Measurements from ENCODE around the gene FAM186B. TPM values are rescaled to one million over a fixed set of nuclear protein-coding genes. Genes with fewer than 3 reads are reported as not detected.
A peak's percentile ranks its signal among the peaks of the same experiment; 100 is the strongest.
"Not testable (repeated sequence)": the region's sequence is repeated elsewhere in the genome, so short reads cannot be mapped to it uniquely, and the experiment has no call there.

FAM186B gene
- total RNA-seq, 1 experiment from 2014 or later: 0.40 TPM

DNA sequence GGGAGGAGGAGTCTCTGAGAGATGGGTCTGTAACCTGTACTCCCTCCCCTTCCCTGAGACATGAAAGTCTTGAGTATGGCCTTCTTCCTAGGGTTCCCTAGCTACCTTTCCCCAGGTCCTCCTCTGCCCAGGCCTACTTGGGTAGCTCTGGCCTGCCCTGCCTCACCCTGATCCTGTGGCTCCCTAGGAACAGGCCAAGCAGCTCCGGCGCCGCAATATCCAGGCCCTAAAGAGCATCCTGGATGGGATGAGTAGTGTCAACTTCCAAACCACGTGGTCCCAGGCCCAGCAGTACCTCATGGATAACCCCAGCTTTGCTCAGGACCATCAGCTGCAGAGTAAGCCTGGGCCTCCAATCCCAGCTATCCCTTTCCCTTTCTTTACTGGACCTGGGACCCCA lies 30.2 kb upstream of the FAM186B start:
- DNase-seq (ENCODE audit: low read depth): no peak

DNA sequence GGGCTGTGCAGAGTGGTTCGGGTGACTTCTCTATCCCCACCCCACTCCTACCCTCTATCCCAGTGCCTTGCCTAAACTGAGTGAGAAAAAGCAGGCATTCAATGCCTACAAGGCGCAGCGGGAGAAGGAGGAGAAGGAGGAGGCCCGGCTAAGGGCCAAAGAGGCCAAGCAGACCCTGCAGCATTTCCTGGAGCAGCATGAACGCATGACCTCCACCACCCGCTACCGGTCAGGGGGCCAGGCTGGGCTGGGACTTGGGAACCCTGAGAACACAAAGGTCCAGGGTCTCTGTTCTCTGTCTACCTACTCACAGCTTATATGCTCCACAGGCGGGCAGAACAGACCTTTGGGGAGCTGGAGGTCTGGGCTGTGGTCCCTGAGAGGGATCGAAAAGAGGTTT lies 29.6 kb upstream of the FAM186B start:
- DNase-seq (ENCODE audit: low read depth): no peak

DNA sequence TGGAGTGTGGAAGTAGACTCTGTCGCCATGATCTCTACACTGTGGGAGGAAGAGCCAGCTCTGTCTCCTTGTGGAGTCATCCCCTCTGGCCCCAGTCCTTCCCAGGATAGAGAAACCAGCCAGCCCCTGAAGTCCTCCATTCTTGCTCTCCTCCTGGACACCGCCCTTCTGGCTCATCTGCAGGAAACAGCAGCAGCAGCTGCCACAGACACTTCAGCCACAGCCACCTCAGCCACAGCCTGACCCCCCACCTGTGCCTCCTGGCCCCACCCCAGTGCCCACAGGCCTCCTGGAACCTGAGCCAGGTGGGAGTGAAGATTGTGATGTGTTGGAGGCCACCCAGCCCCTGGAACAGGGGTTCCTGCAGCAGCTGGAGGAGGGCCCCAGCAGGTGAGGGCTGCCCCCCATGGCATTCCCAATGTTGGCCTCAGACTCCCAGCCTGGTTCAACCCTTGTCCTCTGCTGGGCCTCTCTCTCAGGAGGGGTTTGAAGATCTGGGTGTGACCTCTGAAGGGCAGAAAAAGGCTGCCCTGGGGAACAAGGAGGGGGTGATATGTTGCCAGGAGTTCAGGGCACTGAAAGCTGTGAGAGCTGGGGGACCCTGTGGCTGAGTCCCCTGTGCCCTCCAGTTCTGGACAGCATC lies 28.4 kb upstream of the FAM186B start:
- no peak for DNase-seq (ENCODE audit: low read depth)

DNA sequence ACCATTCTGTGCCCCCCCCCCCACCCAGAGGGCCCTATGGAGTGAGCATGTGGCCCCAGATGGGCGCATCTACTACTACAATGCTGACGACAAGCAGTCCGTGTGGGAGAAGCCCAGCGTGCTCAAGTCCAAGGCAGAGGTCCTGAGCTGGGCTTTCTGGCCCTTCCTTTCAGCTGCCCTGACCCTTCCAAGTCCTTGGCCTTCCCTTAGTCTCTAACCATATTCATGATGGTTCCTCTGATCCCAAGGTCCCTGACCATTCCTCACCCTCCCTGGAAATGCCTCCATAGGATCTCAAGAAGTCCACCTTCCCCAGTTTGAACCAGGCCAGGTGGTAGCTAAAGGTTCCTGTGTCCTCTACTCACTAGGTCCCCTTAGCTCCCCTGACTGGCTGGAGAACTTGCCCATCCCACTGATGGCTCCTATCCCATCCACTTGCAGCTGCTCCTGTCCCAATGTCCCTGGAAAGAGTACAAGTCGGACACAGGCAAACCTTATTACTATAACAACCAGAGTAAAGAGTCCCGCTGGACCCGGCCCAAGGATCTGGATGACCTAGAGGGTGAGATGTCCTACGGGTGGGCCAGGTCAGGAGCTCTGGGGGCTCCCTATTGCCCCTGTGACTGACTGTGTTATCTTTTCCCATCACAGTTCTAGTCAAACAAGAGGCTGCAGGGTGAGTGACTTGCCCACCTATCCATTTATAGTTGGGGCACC lies 27.7 kb upstream of the FAM186B start:
- no peak for DNase-seq (ENCODE audit: low read depth)

DNA sequence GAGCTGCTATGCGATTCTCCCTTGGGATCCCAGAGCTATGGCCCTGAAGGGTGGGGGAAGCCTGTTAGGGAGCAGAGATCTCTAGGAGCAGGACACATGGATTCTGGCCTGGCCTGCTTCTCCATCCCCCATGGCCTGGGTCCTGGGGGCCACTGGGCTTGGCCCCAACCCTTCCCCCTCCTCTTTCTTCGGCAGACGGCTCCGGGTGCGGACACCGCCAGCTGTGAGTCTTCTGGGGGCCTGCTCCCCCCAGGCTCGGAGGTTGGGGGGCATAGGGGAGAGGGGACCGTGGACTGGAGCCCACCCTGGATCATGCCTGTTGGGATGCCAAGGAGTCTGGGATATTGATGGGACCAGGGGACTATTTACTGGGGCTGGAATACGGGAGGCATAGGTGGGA lies 27.0 kb upstream of the FAM186B start:
- no peak for DNase-seq (ENCODE audit: low read depth)

DNA sequence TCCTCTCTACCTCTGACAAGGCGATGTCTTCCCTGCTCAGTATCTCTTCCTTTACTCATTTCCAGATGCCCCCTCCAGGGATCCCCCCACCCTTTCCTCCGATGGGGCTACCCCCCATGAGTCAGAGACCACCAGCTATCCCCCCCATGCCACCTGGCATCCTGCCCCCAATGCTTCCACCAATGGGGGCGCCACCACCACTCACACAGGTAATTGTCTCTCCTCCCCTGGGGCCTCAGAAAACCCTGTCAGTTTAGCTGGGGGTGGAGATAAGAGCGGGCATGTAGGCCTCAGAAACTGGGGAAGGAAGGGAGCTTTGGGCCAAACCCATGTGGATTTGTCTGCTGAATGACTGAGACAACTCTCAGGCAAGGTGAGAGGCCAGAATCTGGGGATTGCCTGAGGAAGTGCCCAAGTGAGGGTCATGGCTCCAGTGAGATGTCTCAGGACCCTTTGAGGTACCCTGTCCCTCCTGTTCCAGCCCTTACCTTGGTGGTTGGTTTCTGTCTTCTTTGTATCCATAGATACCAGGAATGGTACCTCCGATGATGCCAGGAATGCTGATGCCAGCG lies 26.0 kb upstream of the FAM186B start:
- no peak for DNase-seq (ENCODE audit: low read depth)

GRCh38 chr12:49627752-49628360 lies 22.4 kb upstream of the FAM186B start:
- DNase-seq (ENCODE audit: low read depth): peak; percentile 54

GRCh38 chr12:49626836-49627235 lies 21.4 kb upstream of the FAM186B start:
- no peak for DNase-seq (ENCODE audit: low read depth)

DNA sequence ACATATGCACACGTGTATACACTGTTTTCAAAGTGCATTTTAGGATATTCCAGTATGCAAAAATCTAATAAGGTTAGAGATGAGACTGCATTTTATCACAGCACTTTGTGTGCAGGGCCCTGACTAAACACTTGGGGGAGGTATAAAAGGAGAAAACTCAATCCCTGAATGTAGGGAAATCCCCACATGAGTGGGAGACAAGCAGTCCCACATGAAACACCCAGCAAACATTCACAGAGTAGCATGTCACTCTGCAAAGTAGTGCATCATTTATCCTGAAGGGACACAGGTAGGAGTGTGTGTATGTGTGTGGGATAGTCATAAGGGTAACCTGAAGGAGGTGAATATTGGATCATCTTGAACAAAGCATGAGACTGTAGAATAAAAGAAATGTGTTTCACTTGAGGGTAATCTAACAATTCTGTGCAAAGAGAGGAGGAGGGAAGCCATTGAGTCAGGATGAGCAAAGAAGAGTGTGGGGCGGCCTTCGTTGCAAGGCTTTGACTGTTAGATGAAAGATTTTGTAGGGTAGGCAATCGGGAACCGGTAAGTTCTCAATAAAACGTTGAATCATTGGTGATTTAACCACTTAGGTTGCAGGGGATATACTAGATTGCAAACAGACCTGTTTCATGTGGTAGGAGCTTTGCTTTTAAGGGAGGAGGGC lies 20.9 kb upstream of the FAM186B start:
- DNase-seq (ENCODE audit: low read depth): no peak

DNA sequence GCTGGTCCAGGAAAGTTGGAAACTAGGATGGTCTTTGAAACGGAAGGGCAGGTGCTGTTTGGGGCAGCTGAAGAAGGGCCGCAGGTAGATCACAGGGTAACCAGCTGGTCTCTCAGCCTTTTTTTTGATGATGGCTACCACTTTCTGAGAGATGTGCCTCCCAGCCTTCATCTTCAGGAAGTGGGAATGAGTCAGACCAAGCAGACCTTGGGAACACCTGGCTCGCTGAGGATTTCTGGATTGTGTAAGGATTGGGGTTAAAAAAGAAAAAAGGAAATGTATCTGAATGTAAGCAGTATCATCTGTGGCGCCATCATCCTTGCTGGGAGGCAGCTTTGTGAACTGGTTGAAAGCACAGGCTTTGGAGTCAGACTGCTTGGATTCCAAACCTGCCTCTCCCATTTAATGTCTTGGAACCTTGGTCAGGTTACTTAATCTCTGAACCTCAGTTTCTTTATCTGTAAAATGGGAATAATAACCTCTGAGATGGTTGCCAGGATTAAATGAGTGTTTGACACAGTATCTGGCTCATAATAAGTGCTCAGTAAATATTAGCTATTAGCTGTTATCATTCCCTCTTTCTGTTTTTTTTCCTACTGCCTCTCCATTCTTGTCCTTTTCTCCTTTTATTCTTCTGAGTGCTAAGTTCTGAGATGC lies 19.6 kb upstream of the FAM186B start:
- DNase-seq (ENCODE audit: low read depth): peak; percentile 37

- peak; percentile 73 for DNase-seq (ENCODE audit: low read depth)
Observed at GRCh38 chr12:49623142-49623904, 17.9 kb upstream of the FAM186B start, which contains the start of gene PRPF40B. Gene PRPF40B (plus strand): TSS chr12:49623561. CDS start chr12:49623591, 30 bp downstream.

DNA sequence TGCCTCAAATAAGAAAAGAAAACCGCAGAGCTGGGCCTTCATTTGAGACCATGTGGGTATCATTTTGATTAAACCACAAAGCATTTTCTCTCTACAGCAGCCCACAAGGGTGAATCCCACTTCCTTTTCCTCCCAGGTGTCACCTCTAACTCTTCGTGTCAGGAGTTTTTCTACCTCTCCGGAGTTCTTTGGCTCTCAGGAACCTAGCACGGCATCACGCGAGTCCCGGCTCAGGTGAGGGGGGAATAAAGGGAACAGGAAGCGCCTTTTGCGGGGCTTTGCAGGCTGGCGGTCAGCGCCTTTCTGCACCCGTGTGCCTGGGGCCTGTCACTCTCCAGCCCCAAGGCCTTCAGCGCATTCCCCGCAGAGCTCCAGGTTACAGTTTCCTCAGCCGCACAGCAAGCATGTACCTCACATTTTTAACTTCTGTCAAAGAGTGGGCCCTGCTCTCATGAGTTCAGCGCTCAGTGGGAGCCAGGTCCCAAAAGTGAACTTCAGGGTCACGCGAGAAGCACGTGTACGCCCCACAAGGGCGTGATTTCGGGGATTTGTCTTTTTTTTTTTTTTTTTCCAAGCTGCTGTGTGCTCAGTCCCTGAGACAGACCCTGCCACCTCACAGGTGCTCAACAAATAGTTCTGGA lies 17.2 kb upstream of the FAM186B start:
- DNase-seq (ENCODE audit: low read depth): peak; percentile 58

GRCh38 chr12:49621651-49622500 lies 16.4 kb upstream of the FAM186B start:
- no peak for DNase-seq (ENCODE audit: low read depth)

DNA sequence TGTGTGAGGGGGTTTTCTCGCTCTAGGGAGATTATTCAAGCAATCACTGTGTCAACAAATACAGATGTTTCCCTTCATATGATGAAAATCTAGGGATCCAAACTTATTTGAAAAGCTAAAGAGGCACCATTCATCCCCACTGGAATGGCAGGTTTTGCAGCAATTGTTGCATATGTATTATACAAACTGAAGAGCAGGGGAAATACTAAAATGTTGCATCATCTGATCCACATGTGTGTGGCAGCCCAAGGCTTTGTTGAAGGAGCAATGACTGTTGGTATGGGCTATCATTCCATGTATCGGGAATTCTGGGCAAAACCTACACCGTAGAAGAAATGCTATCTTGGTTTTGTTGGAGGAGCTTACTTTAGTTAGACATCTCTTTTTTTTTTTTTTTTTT lies 13.8 kb upstream of the FAM186B start:
- DNase-seq (ENCODE audit: low read depth): no peak

- no peak for DNase-seq (ENCODE audit: low read depth)
Observed at GRCh38 chr12:49618576-49618975, 13.1 kb upstream of the FAM186B start.

DNA sequence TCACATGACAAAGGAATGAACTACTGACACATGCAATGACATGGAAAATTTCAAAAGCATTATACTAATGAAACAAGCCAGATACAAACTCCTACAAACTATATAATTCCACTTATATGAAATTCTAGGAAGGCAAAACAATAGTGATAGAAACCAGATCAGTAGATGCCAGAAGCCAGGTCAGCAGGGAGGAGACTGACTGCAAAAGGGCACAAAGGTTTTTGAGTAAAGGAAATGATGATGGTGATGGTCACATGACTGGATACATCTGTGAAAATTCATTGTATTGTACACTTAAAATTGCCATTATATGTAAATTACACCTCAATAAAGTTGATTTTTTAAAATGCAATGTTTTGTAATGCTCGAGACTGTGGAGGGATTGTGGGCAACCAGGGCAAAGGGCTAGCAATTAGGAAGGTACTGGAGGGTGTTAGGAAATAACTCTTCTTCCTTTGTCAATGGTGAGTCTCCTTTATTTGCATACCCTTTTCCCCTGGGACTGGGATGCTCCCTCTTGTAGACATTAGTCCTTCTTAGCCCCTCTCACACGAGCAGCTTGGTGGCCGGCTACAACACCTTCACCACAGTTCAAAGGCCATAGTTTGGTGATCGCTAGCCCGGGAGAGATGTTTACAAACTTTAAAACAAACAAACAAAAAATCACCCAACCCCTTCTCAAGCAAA lies 11.2 kb upstream of the FAM186B start:
- DNase-seq (ENCODE audit: low read depth): no peak

DNA sequence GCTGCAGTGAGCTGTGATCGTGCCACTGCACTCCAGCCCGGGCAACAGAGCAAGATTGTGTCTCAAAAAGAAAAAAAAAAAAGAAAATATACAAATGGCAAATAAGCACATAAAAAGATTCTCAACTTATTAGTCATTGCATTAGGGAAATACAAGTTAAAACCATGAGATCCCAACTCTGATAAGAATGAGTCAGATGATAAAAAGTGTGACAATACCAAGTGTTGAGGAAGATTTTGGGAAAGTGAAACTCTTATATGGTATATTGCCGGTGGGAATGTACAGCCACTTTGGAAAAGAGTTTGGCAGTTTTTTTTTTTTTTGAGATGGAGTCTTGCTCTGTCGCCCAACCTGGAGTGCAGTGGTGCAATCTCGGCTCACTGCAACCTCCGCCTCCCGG lies 10.3 kb upstream of the FAM186B start:
- peak; percentile 34 for DNase-seq (ENCODE audit: low read depth)

DNA sequence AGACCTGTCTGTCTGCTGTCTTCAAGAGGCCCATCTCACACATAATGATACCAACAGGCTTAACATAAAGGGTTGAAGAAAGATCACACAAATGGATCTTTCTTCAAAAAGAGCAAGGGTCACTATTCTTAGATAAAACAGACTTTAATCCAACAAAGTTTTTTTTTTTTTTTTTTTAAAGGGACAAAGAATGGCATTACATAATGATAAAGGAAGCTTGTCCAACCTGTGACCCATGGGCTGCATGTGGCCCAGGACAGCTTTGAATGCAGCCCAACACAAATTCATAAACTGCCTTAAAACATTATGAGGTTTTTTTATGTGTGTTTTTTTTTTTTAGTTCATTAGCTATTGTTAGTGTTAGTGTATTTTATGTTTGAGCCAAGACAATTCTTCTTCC lies 6.8 kb upstream of the FAM186B start:
- DNase-seq (ENCODE audit: low read depth): no peak

DNA sequence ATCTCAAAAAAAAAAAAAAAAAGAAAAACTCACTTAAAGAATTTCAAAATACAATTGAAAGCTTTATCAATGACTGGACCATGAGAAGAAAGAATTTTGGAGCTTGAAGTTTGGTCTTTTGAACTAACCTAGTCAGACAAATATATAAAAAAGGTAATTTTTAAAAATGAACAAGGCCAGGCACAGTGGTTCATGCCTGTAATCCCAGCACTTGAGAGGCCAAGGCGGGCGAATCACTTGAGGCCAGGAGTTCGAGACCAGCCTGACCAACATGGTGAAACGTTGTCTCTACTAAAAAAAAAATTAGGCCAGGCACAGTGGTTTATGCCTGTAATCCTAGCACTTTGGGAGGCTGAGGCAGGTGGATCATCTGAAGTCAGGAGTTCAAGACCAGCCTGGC lies 5.3 kb upstream of the FAM186B start:
- not testable (repeated sequence) for DNase-seq (ENCODE audit: low read depth)
